Tibial nerve (tissue), 3 donors: ENCODE measurements around the gene MRGPRD.

ENCODE experiments used
- CTCF ChIP-seq, 5 experiments: fragments of 200-600 bp in 3 of 5; fragments of 450-650 bp in 2 of 5; sonication (generic) in 3 of 5; IDR thresholded peaks; one replicate each; pipeline ENCODE4 v1.5.1; 2016 to 2019; ENCODE audit warnings: antibody characterized with exemption in 5 of 5, mild to moderate bottlenecking in 3 of 5, moderate library complexity in 2 of 5
- POLR2A ChIP-seq, 2 donors: fragments of 450-650 bp; IDR thresholded peaks; one replicate each; pipeline ENCODE4 v1.6.1; 2017; ENCODE audit warnings: antibody characterized with exemption in 2 of 2, mild to moderate bottlenecking in 2 of 2, moderate library complexity in 2 of 2

DNA sequence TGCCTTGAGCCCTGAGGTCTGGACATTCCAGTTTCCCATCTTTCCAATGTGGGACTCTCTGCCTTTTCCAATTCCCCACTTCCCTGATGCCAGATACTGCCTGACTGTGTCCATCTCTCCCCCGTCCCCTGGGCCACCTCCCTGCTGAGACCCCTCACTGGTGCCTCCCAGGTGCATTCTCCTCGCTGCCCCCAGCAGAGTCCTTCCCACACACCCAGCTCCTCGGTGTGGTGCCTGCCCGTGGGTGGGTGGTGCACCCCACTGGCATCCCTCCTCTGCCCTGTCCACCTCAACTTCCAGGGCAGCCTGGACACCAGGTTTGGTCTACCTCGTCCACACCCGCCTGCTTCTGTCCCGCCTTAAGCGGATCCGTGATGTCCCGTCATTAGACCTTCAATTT is 37.2 kb upstream of the MRGPRD start:
- no peak for TF ChIP-seq CTCF (IDR thresholded peaks at IDR 0.05)
- no peak for TF ChIP-seq POLR2A (IDR thresholded peaks at IDR 0.05)
